T follicular helper cell (primary cell): Measurements from ENCODE around the gene GABBR2.

Experiments used
- DNase-seq: peaks from one replicate; pipeline ENCODE4 v3.0.0-alpha.2; 2020; ENCODE audit warnings: low read depth
- total RNA-seq, 2 experiments: gene quantifications; one replicate each; lab custom pipeline; 2026; lab: John Stamatoyannopoulos, UW

The GABBR2 gene
- 0 to 0.04 reads per million in 2 experiments for total RNA-seq

DNA sequence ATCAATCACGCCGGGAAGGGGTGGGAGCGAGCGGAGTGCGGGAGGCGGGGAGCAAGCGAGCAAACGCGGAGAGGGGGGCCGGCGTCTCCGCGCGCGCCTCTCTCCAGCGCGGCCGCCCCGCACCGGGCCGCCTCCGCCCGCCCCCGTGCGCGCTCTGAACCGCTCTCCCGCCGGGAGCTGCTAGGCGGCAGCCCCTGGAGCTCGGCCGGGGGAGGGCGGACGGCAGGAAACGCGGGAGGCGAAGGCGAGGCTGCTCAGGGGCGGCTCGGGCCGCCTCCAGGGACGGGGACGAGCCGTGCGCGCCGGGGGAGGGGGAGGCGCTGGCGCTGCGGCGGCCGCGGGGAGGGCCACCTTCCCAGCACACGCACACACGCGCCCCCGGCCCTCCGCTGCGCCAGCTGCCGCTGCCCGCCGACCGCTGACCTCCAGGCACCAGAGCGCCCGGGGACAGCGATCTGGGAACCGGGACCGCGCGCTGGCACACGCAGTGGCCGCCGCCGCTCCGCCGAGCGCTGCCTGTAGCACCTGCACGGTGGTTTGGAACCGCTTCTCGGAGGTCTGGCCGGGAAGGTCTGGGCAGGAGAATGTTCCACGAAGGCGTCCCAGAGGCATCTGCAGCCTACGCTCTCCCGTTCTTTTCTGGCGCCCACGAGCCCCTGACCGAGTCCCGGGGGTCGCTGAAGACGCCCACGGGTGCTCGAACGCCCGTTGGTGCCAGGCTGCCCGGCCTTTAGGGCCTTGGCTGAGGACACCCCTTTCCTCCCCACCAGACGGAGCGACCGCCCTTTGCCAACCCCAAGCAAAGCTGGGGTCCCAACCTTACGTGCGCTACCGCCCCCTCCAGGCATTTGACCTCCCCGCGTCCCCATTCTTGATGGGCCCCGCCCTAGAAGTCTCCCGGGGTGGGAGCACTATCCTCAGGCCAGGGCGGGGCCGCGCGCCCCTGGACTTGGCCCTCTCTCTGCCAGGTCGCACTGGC, at the start of gene GABBR2:
Gene GABBR2, minus strand, starts transcription at position 3 of the 979 bp plus-strand sequence. CDS start 198 bp downstream, outside the sequence.
- DNase-seq, result no peak

DNA sequence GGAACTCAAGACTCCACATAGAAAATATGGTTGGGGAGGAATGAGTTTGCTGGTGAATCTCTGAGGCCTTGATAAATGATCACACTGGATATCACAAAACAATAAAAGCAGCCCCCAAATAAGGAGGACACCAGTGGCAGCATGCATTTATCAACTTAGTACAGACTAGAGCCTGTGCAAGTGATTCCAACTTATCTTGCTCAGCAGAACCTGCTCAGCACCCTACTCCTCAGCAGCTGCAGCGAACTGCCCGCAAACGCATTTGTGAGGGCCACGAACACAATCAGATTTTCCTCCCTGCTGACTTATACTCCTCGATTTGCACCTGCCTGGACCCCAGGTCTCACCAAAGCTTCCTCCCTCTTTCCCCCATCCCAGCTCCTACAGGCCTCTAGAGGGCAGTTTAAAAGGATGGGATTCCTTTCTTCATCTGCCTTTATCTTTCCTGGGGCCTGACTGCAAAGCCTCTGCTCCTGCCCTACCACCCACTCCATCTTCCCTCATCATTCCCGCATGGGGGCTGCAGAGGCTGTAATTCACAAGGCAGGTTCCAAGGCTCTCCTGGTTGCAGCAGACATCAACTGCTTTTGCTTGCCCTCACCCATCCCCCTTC, 46.4 kb upstream of the GABBR2 start:
- no peak for DNase-seq

- no peak for DNase-seq
Measured at GRCh38 chr9:98751210-98751609, 42.5 kb upstream of the GABBR2 start.

GRCh38 chr9:98750364-98751060, 41.8 kb upstream of the GABBR2 start:
- no peak for DNase-seq

- DNase-seq, result no peak
Measured at GRCh38 chr9:98747476-98747875, 38.7 kb upstream of the GABBR2 start.

GRCh38 chr9:98745470-98745869, 36.7 kb upstream of the GABBR2 start:
- no peak for DNase-seq

DNA sequence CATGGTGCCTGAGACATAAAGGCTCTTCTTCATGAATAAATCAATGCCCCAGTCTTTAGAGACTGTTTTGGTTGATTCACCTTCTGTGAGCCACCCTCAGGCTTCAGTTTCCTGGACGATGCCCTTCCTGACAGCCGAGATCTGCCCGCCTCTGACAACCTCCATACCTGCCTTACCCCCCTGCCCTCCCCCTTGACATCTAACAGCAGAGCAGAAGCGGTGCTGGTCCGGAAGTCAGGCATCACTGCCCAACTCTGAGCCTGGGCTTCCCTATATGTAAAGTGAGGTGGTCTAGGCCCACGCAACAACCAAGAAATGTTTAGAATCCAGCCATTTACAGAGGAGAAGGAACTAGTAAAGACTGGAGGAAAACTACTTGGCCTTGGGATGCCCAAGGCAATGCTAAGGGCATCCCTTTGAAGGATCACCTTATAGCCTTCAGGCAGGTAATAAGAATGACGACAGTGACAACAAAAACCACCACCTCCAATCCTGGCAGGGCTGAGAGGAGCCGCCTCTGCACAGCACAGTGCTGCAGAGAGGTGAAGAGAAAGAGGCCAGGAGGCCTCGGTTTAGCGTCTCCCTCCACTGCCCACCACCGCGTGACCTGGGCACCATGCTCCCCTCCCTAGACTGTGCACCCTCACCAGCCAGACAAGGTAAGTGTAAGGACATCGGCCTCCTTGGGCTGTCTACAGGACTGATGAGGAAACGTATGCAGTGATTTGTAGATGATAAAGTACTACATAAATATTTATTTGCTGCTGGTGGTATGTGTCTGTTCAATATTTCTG, 35.3 kb upstream of the GABBR2 start:
- DNase-seq, result no peak

DNA sequence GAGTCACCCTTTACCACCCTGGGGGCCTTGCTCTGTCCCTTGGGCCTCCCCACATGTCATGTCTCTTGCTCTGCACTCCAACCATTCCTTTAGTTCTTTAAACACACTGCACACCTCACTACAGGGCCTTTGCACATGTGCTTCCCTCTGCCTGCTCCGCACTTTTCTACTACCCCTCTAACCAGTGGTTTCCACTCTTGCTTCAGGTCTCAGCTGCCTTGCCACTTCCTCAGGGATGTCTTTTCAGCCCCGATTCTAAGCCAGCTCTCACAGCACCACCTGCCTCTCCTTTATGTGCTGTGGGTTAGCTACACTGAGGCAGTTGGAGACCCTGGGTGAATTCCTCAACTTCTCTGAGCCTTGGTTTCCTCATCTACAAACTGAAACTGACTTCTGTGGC, 34.6 kb upstream of the GABBR2 start:
- no peak for DNase-seq

DNA sequence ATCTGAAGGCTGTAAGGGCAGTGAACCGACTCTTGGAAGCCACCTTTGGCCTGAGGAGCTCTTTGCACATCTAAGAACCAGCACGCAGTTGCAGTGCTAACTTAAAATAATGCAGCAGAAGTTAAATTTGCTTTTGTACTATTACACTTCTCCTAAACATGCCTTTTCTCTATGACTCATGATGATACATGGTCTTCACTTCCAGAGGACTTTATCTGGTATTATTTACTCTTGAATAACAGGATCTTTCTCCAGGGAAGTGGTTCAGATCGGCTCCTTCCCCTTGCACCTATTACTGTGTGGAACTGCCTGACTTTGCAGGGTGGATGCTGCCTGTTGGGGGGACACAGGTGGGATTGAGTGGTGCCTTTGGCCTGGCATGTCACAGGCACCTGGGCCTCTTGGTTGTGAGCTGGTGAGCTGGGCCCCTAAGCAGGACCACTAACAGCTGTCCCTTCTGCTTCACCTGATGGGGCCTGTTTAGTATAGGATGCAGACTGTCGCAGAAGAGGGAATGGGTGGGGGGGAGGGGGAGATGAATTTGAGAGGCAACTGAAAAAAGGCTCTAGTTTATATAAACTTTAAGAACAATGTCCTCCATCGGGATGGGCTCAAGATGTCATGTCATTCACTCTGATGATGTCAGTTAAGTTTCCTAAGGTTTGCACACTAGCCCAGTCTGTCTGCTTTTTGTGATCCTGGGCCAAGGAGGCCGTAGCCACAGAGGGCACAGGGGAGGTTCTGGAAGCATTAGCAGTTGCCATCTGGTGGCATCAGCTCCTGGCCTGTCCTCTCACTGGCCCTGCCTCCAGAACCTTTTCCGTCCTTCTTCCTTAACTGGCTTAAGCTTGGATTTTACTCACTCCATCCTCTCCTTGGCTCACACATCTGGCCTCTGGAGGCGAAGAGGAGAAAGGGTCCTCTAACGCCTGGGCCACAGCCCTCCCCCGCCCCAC, 33.9 kb upstream of the GABBR2 start:
- DNase-seq, result no peak

- no peak for DNase-seq
Measured at GRCh38 chr9:98740226-98740881, 31.6 kb upstream of the GABBR2 start.

- DNase-seq, result no peak
Measured at GRCh38 chr9:98738741-98739140, 30.0 kb upstream of the GABBR2 start.

GRCh38 chr9:98736226-98736625, 27.5 kb upstream of the GABBR2 start:
- DNase-seq, result no peak

DNA sequence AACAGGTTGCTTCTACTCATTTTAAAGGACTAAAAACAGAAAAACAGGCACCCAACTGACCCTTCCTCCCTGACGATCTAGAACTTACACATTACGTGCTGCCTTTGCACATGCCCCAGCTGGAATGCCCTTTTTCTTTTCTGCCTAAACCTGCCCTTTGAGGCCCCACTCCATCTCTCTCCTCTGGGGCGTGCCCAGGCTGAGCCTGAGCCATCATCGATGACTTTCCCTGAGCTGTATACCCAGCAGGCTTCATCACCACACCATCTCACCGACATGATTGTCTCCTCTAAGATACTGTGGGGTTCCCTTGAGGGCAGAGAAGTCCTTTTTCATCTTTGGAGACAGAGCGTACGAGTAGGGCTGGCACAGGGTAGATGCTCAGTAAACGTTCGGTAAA, 24.1 kb upstream of the GABBR2 start:
- DNase-seq, result no peak

DNA sequence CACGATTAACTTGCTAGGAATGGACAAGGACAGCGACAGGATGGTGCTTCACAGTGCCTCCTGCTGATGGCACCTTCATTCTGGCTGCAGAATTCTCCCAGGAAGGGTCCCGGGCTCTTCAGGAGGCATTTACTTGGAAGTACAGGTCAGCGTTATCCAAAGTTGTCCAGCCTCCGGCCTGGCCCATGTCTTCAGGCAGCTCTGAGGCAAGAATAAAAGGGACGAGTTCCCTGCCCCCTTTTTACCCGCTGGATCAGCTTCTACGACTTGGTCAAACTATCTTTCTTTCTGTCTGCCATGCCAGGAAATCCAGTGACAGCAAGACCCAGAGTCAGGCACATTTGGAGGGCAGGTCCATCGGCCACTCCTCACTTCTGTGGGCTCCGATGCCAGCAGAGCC, 23.4 kb upstream of the GABBR2 start:
- no peak for DNase-seq

DNA sequence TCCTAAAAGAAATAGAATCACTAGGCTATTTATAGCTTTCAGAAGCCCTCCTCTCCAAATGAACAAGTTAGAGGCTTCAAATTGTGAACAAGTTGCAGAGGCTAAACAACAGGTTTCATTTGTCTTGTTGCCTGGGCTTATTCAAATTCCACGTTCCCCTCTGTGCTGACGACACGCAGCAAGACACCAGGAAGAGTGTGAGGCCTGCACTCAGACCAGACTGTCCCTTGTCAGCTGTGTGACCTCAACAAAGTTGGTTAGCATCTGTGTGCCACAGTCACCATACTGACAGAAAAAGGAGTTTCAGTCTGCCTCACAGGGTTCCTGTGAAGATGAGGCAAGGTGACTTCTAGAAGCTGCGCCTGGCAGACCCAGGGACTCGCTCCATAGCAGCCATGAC, 22.1 kb upstream of the GABBR2 start:
- no peak for DNase-seq

DNA sequence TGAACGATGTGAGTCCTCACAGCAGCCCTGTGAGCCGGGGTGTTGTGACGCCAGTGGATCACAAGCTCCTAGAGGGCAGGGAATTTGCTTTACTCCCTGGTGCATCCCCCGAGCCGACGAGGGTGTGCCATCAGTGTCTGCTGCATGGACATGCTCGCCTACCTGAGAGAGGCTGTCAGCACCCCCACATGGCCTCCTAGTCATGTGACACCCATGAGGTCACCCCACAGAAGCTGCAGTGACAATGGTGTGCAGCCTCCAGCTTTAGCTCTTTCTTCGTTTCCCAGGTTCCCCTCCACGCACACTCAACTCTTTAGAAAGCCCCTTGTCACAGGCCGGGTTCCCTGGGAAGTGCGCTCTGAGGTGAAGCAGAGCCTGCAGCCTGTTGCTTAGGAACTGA, 19.8 kb upstream of the GABBR2 start:
- no peak for DNase-seq

DNA sequence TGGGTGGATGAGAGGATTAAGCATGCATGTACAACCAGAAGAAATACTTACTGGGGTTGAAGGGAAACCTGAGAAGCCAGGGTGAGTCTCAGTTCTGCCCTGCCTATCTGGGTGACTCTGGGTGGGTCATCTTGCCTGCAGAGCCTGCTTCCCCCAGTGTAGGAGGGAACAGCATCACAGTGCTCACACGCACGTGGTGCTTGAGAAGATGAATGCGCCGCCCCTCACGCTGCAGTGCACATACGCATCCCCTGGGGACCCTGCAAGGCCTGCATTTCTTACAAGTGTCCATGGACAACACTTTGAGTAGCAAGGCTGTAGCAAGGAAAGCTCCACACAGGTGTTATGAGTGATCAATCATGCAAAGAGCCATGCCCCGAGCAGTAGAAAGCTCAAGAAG, 18.7 kb upstream of the GABBR2 start:
- no peak for DNase-seq

- no peak for DNase-seq
Measured at GRCh38 chr9:98726735-98727134, 18.0 kb upstream of the GABBR2 start.

GRCh38 chr9:98724810-98725530, 16.2 kb upstream of the GABBR2 start:
- no peak for DNase-seq
